ENCODE measurements around the gene PPP1R37.

Gene PPP1R37

DNA sequence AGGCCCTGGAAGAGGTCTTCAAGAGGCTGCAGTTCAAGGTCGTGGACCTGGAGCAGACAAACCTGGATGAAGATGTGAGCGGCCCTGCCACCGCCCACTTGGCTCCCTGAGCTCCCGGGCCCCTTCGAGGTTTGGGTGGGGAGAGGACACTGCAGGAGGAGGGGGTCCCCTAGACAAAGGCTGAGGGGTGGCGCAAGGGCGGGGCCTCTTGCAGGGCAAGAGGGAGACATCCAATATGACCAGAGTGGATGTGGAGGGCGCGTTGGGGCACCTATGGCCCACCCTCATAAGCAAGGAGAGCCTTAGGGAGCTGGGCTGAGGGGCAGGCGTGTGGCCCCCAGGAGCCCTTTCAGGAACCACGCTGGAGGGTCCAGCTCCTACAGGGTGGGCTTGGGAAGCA lies 47.6 kb downstream of the PPP1R37 start:
- no peak for DNase-seq

DNA sequence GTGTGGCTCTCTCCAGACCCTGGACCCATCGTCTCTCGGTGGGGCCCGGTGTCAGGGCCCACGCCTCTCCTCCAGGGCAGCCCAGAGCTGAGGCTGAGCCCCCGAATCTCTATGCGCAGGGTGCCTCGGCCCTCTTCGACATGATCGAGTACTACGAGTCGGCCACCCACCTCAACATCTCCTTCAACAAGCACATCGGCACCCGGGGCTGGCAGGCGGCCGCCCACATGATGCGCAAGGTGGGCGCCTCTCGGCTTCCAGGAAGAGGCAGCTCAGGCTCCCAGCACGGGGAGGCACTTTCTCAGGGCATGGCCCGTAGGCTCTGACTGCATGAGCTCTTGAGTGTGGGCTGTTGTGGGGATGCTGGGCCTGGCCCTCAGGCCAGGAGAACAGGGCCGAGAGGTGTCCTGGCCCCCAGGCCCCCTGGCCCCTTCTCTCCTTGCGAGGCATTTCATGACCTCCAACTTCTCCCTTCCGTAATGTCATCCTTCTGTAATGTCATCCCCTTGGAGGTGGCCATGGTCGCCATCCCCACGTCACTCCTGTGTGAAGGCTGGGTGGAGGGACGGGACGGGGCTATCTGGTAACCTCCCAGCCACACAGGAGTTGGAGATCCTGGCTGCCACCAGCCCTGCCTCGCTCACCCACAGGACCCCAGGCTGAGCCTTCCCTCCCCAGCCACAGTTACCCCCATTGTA lies 48.4 kb downstream of the PPP1R37 start:
- no peak for DNase-seq

DNA sequence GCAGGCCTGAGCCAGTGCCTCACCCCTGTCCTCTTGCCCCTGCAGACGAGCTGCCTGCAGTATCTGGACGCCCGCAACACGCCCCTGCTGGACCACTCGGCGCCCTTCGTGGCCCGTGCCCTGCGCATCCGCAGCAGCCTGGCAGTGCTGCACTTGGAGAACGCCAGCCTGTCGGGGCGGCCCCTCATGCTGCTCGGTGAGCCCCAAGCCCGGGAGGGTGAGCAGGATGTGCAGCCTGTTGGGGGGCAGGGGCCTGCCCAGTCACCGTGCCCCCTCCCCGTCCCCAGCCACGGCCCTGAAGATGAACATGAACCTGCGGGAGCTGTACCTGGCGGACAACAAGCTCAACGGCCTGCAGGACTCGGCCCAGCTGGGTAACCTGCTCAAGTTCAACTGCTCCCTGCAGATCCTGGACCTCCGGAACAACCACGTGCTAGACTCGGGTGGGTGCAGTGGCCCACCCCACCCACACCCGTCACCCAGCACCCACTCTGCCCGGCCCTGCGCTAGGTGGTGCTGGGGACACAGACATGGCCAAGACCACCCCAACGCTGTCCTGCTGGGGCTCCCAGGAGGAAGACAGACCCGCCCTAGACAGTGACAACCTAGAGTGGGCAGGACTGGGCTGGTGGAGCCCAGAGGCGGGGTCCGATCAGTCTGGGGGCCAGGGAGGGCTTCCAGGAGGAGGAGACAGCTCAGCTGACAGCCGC lies 49.2 kb downstream of the PPP1R37 start:
- no peak for DNase-seq

DNA sequence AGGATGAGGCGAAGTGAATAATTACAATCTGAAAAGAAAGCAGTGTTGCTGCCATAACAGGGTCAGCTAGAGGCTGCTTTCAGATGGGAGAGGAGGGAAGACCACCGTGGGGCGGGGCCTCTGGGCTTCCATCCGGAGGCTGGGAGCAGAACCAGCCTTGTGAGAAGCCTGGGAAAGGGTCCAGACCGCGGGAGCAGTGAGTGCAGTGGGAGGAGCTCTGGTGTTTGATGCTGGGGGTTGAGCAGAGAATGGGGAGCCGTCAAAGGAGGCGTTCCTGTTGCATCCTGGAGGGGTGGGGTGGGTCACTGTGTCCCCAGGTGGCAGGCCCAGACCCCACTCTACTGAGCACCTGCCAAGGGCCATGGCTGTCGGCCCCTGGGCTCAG lies 49.7 kb downstream of the PPP1R37 start:
- no peak for DNase-seq

DNA sequence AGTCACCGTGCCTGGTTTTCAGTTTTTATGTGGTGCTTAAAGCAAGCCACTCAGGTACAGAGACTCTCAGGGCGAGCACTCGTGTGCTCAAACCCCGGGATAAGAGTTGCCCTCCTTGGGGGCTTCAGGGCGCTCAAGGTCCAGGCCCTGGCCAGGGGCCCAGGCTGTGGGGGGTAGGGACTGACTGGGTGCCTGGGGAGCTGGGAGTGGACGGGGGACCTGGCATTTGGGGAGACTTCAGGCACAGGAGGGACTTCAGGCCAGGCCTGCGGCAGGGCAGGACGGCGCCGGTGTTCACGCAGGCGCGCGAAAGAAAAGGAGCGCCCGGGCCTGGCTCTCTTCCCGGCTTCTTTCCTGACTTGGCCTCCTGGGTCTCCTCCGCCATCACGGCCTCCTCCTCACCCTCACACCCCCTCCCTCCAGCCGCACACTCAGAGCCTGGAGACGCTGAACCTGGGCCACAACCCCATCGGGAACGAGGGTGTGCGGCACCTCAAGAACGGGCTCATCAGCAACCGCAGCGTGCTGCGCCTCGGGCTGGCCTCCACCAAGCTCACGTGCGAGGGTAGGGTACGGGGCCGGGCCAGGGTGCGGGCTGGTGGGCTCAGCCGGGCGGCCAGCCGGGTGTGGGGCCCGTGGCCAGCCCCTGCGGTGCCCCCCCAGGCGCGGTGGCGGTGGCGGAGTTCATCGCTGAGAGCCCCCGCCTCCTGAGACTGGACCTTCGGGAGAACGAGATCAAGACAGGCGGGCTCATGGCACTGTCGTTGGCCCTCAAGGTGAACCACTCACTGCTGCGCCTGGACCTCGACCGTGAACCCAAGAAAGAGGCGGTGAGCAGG lies 51.7 kb downstream of the PPP1R37 start:
- no peak for DNase-seq

DNA sequence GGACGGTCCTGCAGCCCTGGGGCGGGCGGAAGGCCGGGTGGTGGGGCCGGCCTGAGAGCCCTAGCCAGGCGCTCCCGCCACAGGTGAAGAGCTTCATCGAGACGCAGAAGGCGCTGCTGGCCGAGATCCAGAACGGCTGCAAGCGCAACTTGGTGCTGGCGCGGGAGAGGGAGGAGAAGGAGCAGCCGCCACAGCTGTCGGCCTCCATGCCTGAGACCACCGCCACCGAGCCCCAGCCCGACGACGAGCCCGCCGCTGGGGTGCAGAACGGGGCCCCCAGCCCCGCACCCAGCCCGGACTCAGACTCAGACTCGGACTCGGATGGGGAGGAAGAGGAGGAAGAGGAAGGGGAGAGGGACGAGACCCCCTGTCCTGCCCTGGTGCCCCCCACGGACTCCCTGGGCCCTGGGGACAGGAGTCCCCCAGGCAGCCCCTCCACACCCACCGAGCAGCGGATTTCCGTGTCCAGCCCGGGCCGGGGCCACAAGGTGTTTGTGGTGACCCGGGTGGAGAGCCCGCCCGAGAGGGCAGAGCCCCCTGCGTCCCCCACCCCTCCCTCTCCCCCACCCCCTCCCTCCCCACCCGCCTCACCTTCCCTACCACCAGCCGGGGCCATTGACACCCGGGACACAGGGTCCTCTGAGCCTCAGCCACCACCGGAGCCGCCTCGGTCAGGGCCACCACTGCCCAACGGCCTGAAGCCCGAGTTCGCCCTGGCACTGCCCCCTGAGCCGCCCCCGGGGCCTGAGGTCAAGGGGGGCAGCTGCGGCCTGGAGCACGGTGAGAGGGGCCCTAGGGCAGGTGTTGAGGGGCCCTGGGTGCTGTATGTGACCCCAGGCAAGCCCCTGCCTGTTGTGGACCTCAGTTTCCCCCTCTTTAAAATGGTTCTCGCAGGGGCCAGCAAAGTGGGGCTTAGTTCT lies 52.6 kb downstream of the PPP1R37 start:
- DNase-seq = no peak

DNA sequence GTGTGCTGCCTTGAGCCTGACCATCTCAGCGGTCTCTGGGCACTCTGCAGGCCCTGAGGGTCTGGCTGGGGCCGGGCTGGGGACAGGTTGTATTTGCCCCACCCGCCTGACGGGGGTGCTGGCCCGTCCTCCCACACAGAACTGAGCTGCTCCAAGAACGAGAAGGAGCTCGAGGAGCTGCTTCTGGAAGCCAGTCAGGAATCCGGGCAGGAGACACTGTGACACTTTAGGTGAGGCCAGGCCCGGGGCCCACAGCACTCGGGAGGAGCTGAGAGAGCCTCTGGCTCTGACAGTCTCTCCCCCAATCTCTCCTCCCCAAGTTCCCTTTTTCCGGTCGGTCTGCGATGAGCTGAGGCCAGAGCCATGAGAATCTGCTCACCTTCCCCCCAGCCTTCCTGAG lies 53.3 kb downstream of the PPP1R37 start:
- no peak for DNase-seq

DNA sequence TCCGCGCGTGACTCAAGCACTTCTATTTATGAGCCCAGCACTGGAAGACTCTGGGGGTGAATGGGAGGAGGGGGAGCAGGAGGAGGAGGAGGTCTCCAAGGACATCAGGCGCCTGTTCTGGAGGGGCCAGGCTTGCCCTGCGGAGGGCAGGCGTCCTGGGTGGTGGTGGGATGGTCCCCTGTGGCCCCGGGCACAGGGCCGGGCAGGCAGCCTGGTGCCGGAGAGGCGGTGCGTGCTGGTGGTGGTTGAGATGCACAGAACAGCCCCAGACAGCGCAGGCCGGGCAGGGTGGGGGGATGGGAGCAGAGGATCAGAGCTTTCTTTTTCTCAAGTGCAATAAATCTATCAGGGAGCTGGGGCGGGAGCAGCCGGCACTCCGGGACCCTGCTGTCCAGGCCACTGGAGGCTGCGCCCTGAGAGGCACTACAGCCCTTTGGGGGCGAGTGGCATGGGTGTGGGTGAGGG lies 53.8 kb downstream of the PPP1R37 start:
- DNase-seq = no peak

DNA sequence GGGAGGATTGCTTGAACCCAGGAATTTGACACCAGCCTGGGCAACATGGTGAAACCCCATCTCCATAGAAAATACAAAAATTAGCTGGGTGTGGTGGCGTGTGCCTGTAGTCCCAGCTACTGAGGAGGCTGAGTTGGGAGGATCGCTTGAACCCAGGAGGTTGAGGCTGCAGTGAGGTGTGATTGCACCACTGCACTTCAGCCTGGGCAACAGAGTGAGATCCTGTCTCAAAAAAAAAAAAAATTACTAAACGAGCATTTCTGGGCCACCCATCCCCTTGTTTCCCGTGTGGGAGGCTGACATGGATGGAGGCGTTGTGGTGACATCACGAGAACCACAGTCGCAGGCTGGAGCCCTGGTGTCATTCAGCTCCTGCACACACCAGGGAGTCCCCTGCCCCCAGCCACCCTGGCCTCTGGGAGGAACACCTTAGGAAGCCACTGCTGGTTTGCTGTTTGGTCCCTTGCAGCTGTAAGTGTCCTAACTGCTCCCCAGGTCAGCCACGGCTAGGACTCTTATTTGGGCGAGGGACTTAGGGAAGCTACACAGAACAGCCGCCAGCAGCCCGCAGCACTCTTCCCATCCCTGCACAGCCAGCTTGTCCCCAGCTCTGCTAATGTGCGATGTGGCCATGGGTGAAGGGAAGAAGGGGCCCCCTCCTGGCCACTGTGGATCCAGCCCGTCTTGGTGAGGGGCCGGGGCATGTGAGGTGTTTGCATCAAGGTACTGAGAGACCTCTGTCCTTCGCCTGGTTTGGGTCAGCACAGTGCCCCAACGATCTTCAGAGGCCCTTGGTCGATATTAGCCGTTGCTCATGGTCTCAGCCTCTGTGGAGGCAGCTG lies 55.1 kb downstream of the PPP1R37 start:
- DNase-seq = no peak

DNA sequence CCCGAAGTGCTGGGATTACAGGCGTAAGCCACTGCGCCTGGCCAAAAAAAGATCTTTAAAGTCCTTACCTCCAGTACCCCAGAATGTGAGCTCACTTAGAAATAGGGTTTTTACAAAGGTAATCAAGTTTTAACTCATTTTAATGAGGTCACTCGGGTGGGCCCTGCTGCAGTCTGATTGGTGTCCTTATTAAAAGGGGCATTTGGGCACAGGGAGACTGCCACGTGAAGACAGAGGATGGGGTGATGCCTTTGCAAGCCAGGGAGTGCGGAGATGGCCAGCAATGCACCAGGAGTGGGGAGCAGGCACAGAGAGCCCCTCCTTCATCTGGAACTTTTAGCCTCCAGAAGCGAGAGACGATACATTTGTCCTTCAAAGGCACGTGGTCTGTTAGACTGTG lies 56.1 kb downstream of the PPP1R37 start:
- DNase-seq = no peak

DNA sequence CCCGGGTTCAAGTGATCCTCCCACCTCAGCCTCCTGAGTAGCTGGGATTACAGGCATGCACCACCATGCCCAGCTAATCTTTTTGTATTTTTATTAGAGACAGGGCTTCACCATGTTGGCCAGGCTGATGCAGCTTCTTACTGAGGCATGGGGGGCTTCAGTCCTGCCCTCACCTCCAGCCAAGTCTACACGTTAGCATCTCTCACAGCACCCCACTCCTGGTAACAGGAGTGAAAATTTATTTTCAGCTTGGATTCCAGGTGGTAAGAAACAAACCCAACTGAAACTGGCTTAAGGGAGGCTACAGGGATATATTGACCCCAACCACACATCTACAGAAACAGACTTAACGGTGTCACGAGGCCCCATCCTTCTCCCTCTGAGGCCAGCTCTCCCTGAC lies 57.2 kb downstream of the PPP1R37 start:
- no peak for DNase-seq

DNA sequence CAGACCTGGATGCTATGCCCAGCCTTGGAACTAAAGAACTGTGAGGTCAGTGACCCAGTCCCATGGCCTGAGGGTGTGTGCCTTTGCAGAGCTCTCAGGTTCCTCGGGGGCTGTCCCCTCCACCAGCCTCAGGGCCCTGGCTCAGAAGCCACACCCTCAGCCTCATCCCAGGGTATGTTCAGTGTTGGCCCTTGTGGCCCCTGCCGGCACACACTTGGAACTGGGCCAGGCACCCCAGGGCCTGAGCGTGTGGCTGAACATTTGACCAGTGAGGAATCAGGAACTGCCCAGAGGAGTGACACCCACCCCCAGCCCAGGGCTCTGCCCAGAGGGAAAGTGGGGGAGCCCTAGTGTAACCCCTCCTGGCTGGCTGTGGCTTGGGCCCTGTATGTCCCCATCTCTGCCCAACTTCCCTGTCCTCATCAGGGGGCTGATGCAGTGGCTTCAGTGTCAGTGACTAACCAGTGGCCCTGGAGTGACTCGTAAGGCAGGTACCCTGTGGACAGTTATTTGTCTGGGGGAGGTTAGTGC lies 57.8 kb downstream of the PPP1R37 start:
- DNase-seq = no peak

DNA sequence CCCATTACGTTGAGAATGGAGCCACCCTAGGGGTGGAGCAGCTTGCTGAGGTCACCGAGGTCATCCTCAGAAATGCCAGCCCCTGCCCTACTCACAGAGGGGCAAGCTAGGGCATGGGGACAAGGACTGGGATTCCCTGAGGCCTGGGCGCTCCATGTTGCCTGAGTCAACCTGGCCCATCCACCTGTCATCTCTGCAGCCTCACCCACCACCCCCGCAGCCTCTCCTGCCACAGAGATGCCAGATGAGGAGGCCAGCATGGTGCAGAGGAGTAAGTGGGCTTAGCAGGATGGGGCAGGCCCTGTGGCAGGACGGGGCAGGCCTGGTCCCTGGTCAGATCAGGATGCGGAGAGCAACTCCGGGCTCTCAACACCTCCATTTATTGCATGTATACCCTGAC lies 58.3 kb downstream of the PPP1R37 start:
- DNase-seq = no peak

DNA sequence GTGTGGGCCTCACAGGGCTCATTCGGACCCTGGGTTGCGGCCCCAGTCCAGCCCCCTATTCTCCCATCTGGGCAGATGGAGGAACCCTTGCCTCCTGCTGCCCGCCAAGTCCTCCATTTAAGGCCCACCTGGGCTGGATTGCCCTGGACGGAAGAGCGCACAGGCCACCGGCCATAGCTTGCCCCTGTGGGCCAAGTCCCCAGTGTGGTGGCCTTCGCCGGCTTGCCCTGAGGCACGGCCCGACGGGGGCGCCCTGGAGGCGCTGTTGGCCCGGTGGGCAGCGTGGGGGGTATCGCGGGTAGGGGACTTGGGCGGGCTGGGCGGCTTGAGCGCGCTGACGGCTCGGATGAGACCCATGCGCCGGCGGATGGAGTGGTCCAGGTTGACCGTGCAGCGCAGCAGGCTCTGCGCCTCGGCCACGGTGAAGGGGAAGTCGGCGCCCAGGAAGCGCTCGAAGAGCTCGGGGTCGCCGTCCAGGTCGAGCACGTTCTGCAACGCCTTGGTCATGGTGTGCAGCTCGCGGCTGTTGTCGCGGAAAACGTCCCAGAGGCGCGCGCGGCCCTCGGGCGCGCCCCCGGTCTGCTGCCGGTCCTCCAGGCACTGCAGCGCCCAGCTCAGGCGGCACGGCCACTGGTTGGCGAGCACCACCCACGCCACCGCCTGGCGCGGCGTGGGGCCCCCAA lies 59.0 kb downstream of the PPP1R37 start:
- DNase-seq = no peak

DNA sequence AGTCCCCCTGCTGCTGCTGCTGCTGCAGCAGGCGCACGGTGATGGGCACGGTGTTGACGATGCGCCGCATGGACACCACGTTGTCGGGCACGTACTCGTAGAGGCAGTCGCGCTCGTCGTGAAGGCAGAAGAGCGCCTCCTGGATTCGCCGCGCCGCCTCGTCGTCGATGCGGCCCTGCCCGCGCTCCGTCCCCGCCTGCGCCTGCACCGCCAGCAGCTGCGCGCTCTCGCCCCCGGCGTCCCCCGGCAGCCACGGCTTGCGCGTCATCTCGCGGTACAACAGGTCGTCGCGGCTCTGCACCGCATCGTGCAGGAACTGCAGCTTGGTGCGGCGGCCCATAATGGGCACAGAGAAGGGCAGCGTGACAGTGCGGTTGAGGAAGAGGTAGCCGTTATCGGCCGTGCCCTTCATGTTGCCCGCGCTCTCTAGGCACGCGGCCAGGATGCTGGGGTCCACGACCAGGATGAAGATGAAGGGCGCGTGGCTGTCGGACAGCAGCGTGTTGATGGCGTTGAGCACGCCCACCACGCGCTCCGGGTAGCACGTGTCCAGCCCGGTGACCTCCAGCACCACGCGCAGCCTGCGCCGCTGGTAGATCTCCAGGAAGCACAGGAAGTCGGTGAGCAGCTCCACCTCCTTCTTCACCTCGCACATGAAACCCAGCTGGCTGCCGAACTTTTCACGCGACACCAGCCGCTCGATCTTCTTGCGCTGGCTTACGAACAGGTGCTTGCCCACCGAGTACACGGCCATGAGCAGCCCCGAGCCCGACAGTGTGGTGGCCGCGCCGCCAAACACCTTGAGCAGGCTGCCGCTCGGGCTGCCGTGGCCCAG lies 59.7 kb downstream of the PPP1R37 start:
- DNase-seq = no peak

DNA sequence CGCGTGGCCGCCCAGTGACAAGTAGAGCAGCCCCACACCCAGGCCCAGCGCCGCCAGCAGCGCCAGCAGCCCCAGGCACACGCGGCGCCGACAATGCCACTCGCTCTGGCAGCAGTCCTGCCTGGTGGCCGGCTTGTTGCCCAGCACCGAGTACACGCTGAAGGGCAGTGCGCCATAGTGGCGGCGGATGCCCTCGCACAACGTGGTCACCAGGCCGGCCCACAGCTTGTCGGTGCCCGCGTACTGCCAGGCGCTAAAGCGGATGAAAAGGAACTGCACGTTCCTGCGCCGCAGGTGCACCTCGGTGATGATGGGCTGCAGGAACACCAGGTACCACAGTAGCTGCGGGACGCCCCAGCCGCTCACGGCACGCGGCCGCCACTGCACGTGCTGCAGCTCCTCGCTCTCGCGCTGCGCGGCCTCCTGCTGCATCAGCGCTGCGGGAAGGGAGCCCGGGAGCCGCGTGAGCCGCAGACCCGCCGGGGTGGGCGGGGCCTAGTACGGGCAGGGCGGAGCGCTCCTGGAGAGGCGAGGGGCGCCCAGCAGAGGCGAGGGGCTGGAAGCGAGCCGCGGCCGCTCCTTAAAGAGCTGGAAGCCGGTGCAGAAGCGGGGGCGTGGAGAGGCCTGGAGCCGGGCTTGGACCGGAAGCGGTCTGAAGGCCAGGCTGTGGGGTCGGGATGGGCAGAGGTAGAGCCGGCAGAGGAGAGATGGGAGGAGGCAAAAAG lies 60.5 kb downstream of the PPP1R37 start:
- no peak for DNase-seq

DNA sequence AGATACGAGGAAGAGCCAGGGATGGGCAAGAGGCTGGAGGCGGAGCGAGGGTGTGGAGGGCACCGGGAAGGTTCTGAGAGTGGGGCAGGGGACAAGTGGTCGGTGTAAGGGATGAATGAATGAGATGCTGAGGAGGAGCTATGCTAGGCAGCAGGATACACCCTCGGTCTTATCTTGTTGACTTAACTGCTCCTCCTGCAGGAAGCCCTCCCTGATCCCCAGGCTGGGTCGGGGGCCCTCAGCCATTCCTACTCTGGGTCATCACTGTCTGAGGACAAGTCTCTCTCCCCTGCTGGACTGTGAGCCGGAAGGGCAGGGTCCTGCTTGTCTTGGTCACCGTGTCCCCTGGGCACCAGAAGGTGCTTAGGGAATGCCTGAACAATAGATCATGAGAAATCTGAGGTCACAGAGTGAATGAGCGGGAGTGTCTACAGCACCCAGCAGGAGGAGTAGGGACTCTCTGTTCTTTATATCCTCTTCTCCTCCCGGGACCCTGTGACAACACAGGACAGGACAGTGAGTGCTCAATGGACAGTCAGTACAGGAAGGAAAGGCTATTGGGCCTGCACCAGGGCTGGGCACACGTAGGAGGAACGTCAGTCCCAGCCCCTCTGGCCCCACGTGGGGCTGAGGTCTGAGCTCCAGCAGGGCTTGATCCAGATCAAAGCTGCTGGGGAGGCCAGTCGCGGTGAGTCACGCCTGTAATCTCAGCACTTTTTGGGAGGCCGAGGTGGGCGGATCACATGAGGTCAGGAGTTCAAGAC lies 61.3 kb downstream of the PPP1R37 start:
- no peak for DNase-seq

DNA sequence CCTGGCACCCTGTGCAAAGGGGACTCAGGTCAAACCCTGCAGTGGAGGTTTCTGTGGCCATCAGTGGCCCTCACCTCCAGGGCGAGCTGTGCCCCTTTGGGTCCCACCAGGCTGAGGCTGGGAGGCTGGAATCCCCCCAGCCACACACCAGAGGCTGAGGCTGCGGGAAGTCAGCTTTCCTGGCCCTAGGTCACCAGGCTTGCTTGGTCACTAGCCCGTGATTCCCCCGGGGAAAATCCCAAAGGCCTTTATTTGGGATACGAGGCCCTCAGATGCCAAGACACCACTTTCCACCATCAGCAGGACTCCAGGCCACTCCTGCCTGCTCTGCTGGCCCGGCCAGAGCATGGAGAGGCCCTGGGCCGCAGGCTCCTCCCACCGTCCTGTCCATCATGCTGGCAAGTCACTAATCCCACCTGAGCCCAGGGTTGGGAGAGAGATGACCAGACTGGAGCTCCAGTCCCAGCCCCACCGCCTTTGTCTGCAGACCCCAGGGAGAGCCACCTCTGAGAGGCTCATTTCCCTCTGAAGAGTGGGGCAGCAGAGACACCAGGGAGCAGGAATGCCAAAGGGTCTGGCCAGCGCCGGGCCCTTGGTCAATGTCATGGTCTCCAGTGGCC lies 63.1 kb downstream of the PPP1R37 start:
- no peak for DNase-seq
